ENCODE results near the gene IRGQ.

The IRGQ gene

GRCh38 chr19:43538922-43539321 lies 57.0 kb downstream of the IRGQ start:
- DNase-seq = no peak

GRCh38 chr19:43534816-43535761 lies 60.8 kb downstream of the IRGQ start:
- no peak for DNase-seq
